GM19438 (cell line): ENCODE measurements around the gene VIPAS39.
"Not testable (repeated sequence)": the region's sequence is repeated elsewhere in the genome, so short reads cannot be mapped to it uniquely, and the experiment has no call there.

ENCODE experiments used
- ATAC-seq: cut with Tn5 transposase; IDR thresholded peaks from one replicate; pipeline ENCODE4 v1.9.1; 2021; ENCODE audit warnings: low read depth; ENCODE audit not compliant: unreplicated experiment

The VIPAS39 gene

DNA sequence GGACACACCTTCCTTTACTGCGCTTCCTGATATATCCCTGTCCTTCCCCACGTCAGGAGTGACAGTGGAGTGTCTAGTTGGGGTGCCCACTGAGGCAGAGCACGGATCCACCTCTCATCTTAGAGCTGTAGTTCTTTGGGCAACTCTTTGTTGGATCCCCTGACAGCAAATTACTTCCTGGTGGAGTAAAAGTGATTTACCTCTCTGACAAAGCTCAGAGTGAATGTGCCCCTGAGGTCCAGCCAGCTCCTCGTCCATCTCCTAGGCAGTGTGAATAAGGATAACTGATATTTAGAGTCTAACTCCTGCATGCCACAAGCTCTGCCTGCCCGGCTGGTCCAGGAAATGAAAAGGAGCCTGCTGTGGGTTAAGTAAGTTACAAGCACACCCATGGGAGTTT is 16.5 kb upstream of the VIPAS39 start:
- no peak for ATAC-seq

- ATAC-seq, result no peak
These were observed 12.9 kb upstream of the VIPAS39 start for GRCh38 chr14:77470224-77470870.

- ATAC-seq, result no peak
These were observed 12.1 kb upstream of the VIPAS39 start for GRCh38 chr14:77469539-77469938.

DNA sequence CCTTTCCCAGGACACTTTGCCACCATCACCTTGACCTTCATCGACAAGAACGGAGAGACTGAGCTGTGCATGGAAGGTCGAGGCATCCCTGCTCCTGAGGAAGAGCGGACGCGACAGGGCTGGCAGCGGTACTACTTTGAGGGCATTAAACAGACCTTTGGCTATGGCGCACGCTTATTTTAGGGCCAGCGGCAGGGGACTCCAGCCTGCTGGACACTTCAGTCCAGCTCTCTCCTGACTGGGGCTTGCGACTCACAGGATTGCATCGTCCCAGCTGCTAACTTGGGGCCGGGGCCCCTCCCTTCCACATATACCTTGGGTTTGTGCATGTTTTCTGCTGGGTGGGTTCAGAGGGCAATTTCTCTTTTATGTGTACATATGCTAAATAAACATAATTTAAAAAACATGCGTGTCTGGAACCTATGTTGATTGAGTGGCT is 11.7 kb upstream of the VIPAS39 start:
- ATAC-seq, result no peak

DNA sequence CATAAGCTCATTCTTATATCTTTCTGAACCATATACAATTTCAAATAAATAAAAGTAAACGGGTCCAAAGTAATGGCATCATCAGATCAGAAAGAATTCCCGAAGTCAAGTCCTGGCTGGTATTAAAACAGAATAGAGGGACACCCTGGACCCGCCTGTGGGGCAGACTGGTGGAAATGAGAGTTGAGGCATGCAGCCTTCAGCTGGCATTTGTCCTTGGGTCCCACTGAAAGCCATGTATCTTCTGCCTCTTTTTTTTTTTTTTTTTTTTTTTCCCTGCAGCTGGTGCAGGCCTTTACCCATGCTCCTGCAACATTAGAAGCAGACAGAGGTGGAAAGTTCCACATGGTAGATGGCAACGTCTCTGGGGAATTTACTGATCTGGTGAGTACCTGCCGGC is 10.4 kb upstream of the VIPAS39 start:
- no peak for ATAC-seq

DNA sequence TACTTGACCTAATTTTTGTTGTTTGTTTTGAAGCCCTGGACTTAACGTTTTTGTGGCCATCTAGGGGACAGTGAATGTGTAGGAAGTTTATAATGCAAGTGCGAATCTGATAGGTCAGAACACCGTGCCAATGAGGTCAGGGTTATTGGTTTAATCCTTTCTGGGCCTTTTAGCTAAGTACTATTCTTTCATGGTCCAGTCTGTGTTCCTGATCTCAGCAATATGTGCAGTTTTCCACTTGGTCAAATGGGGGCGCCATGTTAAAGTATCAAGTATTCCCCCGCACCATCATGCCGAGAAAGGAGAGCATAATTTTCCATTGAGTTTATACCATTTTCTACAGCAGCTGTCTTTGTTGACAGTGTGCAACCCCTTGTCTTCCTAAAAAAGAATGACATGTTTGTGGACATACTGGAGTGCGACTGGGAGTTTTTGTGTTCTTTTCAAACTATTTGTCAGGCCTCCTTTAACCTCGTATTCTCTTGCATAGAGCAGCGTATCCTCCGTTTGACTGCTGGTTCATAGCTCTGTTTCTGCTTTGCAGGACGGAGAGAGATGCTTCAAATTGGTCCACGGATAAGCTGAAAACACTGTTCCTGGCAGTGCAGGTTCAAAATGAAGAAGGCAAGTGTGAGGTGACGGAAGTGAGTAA is 1.8 kb upstream of the VIPAS39 start:
- ATAC-seq, result no peak

- ATAC-seq, result peak; percentile 11
These were observed 999 bp upstream of the VIPAS39 start for GRCh38 chr14:77458249-77458950.

DNA sequence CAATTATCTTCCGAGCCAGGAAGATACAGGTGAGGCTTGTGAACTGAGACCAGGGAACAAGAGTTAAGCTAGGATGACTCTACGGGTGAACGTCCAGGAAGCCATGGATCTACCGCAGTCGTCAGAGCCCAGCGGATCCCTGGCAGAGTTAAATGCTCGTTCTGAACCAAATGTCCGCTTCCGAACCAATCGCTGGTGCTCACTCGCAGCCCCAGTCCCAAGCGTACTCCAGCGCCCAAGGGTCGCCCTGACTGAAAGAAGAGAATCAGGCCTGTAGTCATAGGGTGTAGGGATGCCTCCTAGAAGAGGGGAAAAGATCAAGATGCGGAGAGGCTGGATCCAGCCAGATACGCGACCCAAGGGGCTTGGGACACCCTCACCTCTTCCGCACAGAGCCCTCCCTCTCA is 283 bp downstream of the VIPAS39 start:
- peak; percentile 10 for ATAC-seq

DNA sequence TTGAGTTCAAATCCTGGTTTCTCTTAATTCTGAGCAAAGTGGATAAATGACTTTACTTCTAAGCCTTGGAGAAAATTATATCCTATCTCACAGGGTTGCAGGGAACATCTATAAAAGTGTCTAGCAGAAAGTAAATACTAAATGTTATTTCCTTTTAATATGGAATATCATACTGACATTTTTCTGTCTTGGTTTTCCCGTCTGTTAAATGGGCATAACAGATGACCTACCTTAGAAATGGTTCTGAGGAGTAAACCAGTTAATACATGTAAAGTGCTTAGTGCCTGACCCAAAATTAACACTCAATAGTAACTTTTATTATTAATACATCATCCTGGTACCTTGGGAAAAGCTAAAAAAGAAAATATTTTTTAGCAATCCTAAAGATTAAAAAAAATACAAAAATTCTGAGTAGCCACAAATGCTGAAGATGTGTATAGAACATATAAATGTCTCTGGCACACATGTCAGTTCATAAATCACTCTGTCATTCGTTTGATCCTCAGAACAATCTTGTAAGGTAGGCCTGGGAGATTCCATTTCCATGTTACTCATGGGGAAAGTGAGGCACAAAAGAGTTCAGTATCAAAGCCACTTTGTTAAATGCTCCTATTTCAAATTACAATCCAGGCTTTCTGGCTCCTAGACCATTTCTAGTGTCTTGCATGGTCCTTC is 1.3 kb downstream of the VIPAS39 start:
- ATAC-seq, result no peak

DNA sequence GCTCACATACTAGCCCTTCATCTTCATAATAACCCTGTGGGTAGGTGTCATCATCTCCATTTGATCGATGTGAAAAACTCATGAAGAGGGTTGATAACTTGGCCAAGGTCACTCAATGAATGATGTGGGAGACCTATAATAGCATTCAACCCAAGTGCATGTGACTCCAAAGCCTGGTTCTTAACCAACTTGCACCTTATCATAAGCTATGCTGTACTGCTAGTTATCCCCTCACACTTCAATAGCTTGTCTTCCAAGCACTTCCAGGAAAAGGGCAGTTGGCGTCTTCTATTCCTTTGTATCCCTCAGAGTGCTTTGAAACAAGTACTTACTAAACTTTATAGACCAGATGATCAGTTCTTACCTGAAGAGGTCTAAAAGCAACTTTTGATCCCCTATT is 15.2 kb downstream of the VIPAS39 start:
- no peak for ATAC-seq

GRCh38 chr14:77439861-77440260 is 17.5 kb downstream of the VIPAS39 start:
- ATAC-seq, result no peak

DNA sequence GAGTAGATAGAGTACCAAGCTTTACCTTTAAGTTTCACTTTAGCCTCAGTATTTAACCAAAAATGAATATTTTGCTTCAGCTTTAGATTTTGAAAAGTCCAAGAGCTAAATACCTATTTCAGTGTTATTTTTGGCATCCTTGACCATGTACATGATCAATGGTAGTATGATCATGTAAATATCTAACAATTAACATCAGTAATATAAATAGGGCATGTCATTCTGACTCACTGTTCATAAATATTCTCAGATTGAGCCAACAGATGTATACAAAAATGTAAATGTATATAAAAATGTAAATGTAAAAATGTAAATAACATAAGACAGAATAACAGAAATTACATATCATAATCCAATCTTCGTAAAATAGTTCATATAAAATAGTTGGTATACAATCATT is 18.8 kb downstream of the VIPAS39 start:
- ATAC-seq, result no peak

- ATAC-seq, result no peak
These were observed 21.4 kb downstream of the VIPAS39 start for GRCh38 chr14:77436042-77436441.

DNA sequence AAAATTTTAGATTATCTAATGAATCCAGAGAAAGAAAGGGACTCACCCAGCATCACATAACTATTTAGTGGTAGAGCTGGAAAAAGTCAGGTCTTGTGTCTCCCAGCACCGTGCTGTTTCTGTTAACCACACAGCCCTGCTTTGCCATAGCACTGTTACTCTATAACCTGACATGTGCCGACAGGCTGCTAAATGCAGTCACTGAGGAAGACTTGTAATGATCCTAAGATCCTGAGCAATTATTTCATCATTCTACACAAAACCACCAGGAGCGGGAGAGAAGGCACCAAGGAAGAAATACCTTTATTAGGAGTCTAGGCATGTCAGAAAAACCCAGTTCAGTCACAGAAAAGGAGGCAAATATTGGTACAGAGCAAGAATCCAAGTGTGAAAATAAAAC is 31.0 kb downstream of the VIPAS39 start:
- no peak for ATAC-seq

GRCh38 chr14:77424862-77425261 is 32.5 kb downstream of the VIPAS39 start:
- no peak for ATAC-seq

- no peak for ATAC-seq
These were observed 34.0 kb downstream of the VIPAS39 start, which contains the start of gene NOXRED1 for GRCh38 chr14:77423423-77423822. NOXRED1 (minus strand) TSS chr14:77423523; CDS start chr14:77422889, 634 bp downstream.

DNA sequence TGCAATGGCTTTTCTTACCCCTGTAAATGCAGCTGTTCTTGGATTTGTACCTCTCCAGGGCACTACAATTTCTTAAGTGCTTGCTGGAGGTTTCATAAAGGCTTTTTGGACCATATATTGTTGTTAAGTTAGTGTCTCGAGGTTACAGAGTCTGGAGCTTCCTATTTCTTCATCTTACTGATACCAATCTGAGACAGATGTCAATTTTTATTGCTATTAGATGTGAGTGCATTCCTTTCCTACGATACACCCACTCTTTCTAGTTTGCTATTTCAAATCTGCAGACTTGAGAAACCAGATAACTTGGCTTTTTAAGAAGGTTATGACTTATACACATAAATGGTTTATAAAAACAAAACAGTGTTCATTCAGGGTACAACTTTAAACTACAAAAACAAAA is 36.2 kb downstream of the VIPAS39 start:
- ATAC-seq, result no peak

DNA sequence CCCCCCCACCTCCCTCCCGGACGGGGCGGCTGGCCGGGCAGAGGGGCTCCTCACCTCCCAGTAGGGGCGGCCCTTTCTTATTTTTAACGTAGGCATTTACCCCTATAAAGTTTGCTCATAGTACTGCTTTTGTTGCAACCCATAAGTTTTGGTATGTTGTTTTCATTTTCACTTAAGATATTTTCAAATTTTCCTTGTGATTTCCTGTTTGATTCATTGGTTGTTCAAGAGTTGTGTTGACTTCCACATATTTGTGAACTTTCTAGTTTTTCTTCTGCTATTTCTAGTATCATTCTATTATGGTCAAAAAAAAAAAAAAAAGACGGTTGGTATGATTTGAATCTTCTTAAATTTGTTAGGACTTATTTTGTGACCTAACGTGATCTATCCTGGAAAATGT is 40.6 kb downstream of the VIPAS39 start:
- no peak for ATAC-seq

DNA sequence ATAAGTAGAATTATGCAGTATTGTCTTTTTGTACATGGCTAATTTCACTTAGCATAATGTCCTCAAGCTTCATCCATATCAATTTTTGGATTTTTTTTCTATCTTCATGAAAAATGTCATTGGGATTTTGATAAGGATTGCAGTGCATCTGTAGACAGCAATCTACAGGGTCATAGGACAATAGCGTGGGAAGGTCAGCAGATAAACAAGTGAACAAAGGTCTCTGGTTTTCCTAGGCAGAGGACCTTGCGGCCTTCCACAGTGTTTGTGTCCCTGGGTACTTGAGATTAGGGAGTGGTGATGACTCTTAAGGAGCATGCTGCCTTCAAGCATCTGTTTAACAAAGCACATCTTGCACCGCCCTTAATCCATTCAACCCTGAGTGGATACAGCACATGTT is 41.3 kb downstream of the VIPAS39 start:
- not testable (repeated sequence) for ATAC-seq

- ATAC-seq, result not testable (repeated sequence)
These were observed 41.9 kb downstream of the VIPAS39 start for GRCh38 chr14:77415403-77416030.

DNA sequence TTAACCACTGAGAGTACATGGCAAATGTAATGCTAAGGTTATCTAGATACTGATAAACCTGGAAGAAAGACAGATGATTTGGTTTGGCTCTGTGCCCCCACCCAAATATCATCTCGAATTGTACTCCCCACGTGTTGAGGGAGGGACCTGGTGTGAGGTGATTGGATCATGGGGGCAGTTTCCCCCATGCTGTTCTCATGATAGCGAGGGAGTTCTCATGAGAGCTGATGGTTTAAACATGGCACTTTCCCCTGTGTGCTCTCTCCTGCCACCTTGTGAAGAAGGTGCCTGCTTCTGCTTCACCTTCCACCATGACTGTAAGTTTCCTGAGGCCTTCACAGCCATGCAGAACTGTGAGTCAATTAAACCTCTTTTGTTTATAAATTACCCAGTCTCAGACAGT is 48.3 kb downstream of the VIPAS39 start:
- no peak for ATAC-seq
